Large intestine (tissue), 12 donors: ENCODE measurements around the gene RGS7BP. TPM values are rescaled to one million over a fixed set of nuclear protein-coding genes. Genes with fewer than 3 reads are reported as not detected.
A peak's percentile ranks its signal among the peaks of the same experiment; 100 is the strongest.

Experiments
- DNase-seq, 2 donors: peaks; one replicate each; pipeline versions ENCODE4 v3.0.0 to v3.0.0-alpha.2; 2013
- H3K27ac ChIP-seq: one replicate; pipeline ENCODE4 v1.5.1; 2013; ENCODE audit warnings: low read length
- H3K27me3 ChIP-seq: 2 replicates; pipeline ENCODE4 v1.6.1; 2013; ENCODE audit warnings: low read length; ENCODE audit not compliant: control insufficient read depth, insufficient read depth
- H3K36me3 ChIP-seq: 2 replicates; pipeline ENCODE4 v1.6.1; 2013; ENCODE audit warnings: low read length; ENCODE audit not compliant: control insufficient read depth, insufficient read depth
- H3K4me1 ChIP-seq: one replicate; pipeline ENCODE4 v1.6.1; 2013; ENCODE audit warnings: low read length; ENCODE audit not compliant: control insufficient read depth, insufficient read depth
- H3K4me3 ChIP-seq: one replicate; pipeline ENCODE4 v1.5.1; 2013; ENCODE audit warnings: low read length
- H3K9me3 ChIP-seq: one replicate; pipeline ENCODE4 v1.6.1; 2013; ENCODE audit warnings: mild to moderate bottlenecking, low read depth, low read length, moderate library complexity; ENCODE audit not compliant: control insufficient read depth
- WGBS: methylation state at CpG from one replicate; pipeline ENCODE4 v1.1.5; 2013; ENCODE audit warnings: low lambda C conversion rate; ENCODE audit not compliant: insufficient coverage; 5-methylcytosine and 5-hydroxymethylcytosine counted together
- long read RNA-seq, 11 donors: transcript quantifications; one replicate each; lab custom pipeline, GENCODE V29; 2026
- polyA plus RNA-seq: library from polyadenylated mRNA; unstranded; fragments of 120-200 nt; gene quantifications from one replicate; pipeline ENCODE4 v1.2.1, GENCODE V29; 2013

Gene RGS7BP
- polyA plus RNA-seq, result 1.1 TPM
- long read RNA-seq, donor 1, result 0 reads
- long read RNA-seq, donor 2, result 0 reads
- long read RNA-seq, donor 3, result 0 reads
- long read RNA-seq, donor 4, result 0 reads
- long read RNA-seq, donor 5, result 0 reads
- long read RNA-seq, donor 6, result 0 reads
- long read RNA-seq, donor 7, full-length matches to known transcripts, result 1 of 1 reads
- long read RNA-seq, donor 7, partial matches to known transcripts, result 0 of 1 reads
- long read RNA-seq, donor 7, other reads (novel, unspliced or antisense), result 0 of 1 reads
- long read RNA-seq, donor 8, result 0 reads
- long read RNA-seq, donor 9, result 0 reads
- long read RNA-seq, donor 10, full-length matches to known transcripts, result 1 of 1 reads
- long read RNA-seq, donor 10, partial matches to known transcripts, result 0 of 1 reads
- long read RNA-seq, donor 10, other reads (novel, unspliced or antisense), result 0 of 1 reads
- long read RNA-seq, donor 11, result 0 reads

DNA sequence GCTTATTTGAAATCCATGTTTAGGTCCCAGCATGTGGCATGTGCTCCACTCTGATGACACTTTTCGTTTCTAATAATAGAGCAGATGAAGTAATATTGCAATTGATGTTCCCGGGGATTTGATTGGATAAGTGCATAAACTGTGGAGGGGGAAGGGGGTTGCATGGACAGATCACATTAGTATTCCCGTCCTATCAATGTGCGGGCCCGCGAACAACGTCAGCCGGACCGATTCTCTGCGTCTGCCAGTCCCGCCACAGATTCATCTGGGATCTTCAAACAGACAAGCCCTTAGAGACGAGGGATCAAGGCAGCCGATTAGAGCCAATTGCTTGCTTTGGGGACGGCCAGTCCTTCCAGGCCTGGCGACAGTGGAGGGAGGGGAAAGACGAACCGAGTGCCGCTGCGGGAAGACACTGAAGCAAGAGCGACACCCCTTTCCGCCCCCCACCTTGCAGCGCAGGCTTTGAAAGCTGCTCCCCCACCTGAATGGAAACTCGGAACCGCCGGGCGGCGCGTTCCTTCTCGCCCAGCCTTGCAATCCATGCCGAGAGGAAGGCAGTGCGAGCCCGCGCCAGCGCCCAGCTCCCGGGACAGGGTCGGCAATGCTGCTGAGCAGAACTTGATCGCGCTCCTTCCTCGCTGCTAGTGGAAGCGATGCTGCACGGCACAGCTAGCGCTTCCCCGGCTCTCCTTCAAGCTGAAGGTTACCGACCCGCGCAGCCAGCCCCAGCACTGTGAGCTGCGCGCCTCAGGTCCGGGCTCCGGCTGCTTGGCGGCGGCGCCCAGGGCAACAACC lies at the start of gene RGS7BP:
RGS7BP (plus strand) TSS at position 247 of the 798 bp plus-strand sequence. CDS start 610 bp downstream, outside the sequence.
- Histone ChIP-seq H3K9me3 (no peaks in the 10 kb centered on the region), H3K4me1 (peaks cover 11% of the 10 kb centered on the region), H3K4me3 (peak within 1 kb of the TSS; percentile 62), H3K36me3 (no peaks in the 10 kb centered on the region), H3K27me3 (peaks cover 20% of the 10 kb centered on the region), H3K27ac (peak within 1 kb of the TSS; percentile 21)
- WGBS, result no CpG with 5 or more reads among the region's 53 CpGs
- peak; percentile 41 to 72 for DNase-seq

DNA sequence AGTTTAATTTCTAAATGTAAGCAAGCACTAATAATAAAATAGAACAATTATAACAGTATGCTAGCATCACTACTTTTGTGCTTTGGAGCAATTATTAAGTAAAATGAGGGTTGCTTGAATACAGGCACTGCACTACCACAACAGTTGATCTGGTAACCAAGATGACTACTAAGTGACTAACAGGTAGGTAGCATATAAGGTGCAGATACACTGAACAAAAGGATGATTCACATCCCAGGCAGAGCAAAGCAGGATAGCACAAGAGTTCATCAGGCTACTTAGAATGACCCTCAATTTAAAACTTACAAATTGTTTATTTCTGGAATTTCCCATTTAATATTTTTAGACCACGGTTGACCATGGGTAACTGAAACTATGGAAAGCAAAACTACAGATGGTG lies 48.0 kb upstream of the RGS7BP start:
- DNase-seq, result no peak
- H3K9me3 ChIP-seq, result no peaks in the 10 kb centered on the region
- H3K36me3 ChIP-seq, result no peaks in the 10 kb centered on the region
- H3K27ac ChIP-seq, result no peak overlapping the region
- H3K4me3 ChIP-seq, result no peak overlapping the region
- no peaks in the 10 kb centered on the region for H3K4me1 ChIP-seq
- 100% methylated on average over 1 of the region's 1 CpG for WGBS
- H3K27me3 ChIP-seq, result no peaks in the 10 kb centered on the region

GRCh38 chr5:64458948-64459347 lies 46.9 kb upstream of the RGS7BP start:
- H3K27ac ChIP-seq, result no peak overlapping the region
- no peak overlapping the region for H3K4me3 ChIP-seq
- no peaks in the 10 kb centered on the region for H3K4me1 ChIP-seq
- no peaks in the 10 kb centered on the region for H3K27me3 ChIP-seq
- no CpG with 5 or more reads among the region's 3 CpGs for WGBS
- no peak for DNase-seq
- H3K36me3 ChIP-seq, result no peaks in the 10 kb centered on the region
- H3K9me3 ChIP-seq, result no peaks in the 10 kb centered on the region

DNA sequence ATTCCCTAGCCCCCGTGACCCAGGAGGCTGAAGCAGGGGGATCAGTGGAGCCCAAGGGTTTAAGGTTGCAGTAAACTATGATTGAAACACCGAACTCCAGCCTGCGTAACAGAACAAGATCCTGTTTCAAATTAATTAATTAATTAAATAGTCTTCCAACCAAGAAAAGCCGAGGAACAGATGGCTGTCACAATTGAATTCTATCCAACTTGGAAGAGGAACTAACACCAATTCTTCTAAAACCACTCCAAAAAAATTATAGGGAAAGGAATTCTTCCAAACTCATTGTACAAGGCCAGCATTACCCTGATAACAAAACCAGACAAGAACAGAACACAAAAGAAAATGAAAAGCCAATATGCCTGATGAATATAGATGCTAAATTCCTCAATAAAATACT lies 43.4 kb upstream of the RGS7BP start:
- DNase-seq, result no peak
- no peaks in the 10 kb centered on the region for H3K4me1 ChIP-seq
- H3K36me3 ChIP-seq, result no peaks in the 10 kb centered on the region
- 72% methylated on average over 2 of the region's 4 CpGs for WGBS
- H3K9me3 ChIP-seq, result no peaks in the 10 kb centered on the region
- H3K4me3 ChIP-seq, result no peak overlapping the region
- no peak overlapping the region for H3K27ac ChIP-seq
- H3K27me3 ChIP-seq, result no peaks in the 10 kb centered on the region

DNA sequence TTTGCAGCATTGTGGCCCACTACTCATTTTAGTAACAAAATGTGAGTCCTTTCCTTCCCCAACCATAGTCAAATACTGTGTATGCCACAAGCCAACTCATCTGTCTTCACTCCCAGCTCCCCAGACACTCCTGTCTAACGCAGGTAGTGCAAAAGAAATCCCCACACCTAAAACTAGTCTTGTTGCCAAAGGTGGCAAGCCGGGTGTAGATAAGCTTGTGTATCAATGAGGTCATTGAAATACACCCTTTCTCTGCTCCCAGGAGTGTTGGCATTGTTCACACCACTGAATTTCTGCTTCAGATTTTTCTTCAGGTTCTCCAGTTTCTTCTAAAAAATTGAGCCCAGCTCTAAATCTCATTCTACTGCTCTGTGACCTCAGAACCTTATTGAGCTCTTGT lies 19.7 kb upstream of the RGS7BP start:
- H3K4me1 ChIP-seq, result no peaks in the 10 kb centered on the region
- DNase-seq, result no peak
- no CpG with 5 or more reads among the region's 2 CpGs for WGBS

GRCh38 chr5:64487283-64487682 lies 18.5 kb upstream of the RGS7BP start:
- Histone ChIP-seq H3K4me3 (no peak overlapping the region), H3K4me1 (no peaks in the 10 kb centered on the region), H3K9me3 (no peaks in the 10 kb centered on the region), H3K36me3 (no peaks in the 10 kb centered on the region), H3K27me3 (no peaks in the 10 kb centered on the region), H3K27ac (no peak overlapping the region)
- DNase-seq, result no peak

More for the DNA sequence above, 19.7 kb upstream of the RGS7BP start:
- Histone ChIP-seq H3K36me3 (no peaks in the 10 kb centered on the region), H3K27ac (no peak overlapping the region), H3K27me3 (no peaks in the 10 kb centered on the region), H3K9me3 (no peaks in the 10 kb centered on the region), H3K4me3 (no peak overlapping the region)

DNA sequence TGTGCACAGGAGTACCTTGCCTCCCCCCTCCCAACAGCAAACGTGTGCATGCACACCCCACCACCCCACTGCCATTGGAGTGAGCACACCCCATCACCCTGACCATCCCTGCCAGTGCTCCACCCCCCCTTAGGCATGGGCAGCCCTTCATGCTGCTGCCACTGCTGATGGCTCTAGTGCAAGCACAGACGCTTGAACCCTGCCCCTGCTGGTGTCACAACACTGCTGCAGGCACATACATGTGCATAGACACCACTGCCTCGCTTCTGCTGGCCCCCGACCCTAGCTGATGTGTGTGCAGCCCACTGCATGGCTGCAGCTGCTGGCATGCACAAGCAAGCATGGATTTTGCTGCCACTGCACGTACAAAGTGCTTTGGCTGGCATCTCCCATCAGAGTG lies 16.0 kb upstream of the RGS7BP start:
- DNase-seq, result no peak
- Histone ChIP-seq H3K4me1 (no peaks in the 10 kb centered on the region), H3K27ac (no peak overlapping the region), H3K27me3 (no peaks in the 10 kb centered on the region), H3K4me3 (no peak overlapping the region), H3K9me3 (no peaks in the 10 kb centered on the region), H3K36me3 (no peaks in the 10 kb centered on the region)
- WGBS, result no CpG with 5 or more reads among the region's 5 CpGs

DNA sequence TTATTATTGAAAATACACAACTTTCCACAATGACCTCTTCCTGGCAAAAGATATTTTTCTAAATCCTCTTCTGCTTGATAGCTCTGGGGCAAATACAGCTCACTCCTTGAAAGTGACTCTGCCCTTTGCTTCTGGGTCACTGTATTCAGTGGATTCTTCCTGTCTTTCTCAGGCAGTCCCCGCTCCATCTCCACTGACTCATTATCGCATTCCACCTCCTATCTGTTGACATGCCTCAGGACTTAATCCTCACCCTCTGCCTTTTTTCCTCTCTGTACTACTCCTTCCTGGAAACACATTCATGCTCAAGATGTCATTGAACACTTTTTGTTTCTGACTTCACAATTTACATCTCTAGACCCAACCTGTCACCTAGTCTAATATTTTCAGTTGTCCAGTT lies 8.4 kb upstream of the RGS7BP start:
- Histone ChIP-seq H3K4me1 (no peaks in the 10 kb centered on the region), H3K27me3 (no peaks in the 10 kb centered on the region), H3K36me3 (no peaks in the 10 kb centered on the region), H3K27ac (no peak overlapping the region), H3K9me3 (no peaks in the 10 kb centered on the region), H3K4me3 (no peak overlapping the region)
- DNase-seq, result no peak
- no CpG with 5 or more reads among the region's 2 CpGs for WGBS

DNA sequence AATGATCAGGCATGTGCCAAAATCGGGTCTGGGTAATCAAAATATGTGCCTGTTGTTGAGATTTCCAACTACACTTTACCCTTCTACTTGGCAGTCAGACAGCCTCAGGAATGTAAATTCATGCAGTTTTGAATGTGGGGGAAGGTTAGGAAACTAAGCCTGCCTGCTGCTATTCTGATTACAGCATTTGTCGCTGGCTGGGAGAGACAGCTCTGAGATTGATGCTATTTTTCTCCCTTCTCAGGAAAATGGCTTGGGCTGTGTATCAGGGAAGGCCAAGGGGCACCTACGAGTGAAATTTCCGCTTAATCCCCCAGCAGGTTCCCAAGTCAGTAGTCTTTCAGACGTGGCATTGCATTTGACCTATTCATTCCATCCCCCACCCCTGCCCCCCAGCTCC lies 3.6 kb upstream of the RGS7BP start:
- Histone ChIP-seq H3K27me3 (peaks cover 14% of the 10 kb centered on the region), H3K4me1 (peaks cover 9% of the 10 kb centered on the region), H3K27ac (no peak overlapping the region), H3K4me3 (no peak overlapping the region), H3K9me3 (no peaks in the 10 kb centered on the region), H3K36me3 (no peaks in the 10 kb centered on the region)
- no peak for DNase-seq
- WGBS, result no CpG with 5 or more reads among the region's 5 CpGs

DNA sequence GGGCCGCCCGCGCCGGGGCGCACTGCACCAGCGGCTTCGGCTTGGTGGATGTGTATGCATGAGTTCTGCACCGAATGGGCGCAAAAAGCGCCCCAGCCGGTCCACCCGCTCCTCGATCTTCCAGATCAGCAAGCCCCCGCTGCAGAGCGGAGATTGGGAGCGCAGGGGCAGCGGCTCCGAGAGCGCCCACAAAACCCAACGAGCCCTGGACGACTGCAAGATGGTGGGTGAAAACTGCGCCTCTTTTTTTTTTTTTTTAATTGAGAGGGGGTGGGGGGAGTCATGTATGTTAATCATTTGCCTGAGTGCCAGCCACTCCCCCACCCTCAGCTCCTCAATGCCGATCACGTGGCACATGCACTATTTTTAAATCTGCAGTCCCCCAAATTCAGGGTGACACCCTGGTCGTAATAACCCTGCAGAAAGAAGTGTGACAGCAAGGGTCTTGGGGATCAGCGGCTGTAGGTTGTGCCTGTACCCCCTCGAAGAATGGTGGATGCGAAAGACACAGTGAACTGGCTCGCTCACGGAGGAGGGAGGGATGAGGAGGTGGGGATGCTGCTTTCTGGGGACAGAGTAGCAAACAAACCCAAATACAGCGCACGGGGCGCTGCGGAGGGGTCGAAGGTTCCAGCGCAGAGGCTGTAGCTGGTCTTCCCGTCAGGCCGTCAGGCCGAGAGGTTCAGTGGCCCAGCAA lies 900 bp downstream of the RGS7BP start:
- no peaks in the 10 kb centered on the region for H3K36me3 ChIP-seq
- peak in 1 of 2 donors; percentile 30 for DNase-seq
- H3K27ac ChIP-seq, result no peak overlapping the region
- H3K9me3 ChIP-seq, result no peaks in the 10 kb centered on the region
- H3K4me1 ChIP-seq, result peaks cover 11% of the 10 kb centered on the region
- peaks cover 20% of the 10 kb centered on the region for H3K27me3 ChIP-seq
- no CpG with 5 or more reads among the region's 39 CpGs for WGBS
- H3K4me3 ChIP-seq, result peak overlapping the region; percentile 62
